Measurements from ENCODE around the gene PIP4K2C.

The PIP4K2C gene

GRCh38 chr12:57576613-57577160 lies 14.3 kb upstream of the PIP4K2C start:
- Histone ChIP-seq H3K4me3 (ENCODE audit: insufficient read depth, low read depth, low read length) (no peak overlapping the region), H3K27ac (ENCODE audit: insufficient read depth, low read depth, low read length, poor library complexity, severe bottlenecking) (no peak overlapping the region), H3K27me3 (ENCODE audit: control insufficient read depth, insufficient read depth, low read length, poor library complexity, severe bottlenecking) (no peaks in the 10 kb centered on the region), H3K4me1 (ENCODE audit: control insufficient read depth, insufficient read depth, low read length) (no peaks in the 10 kb centered on the region), H3K36me3 (ENCODE audit: control insufficient read depth, insufficient read depth, low read length) (peaks cover 37% of the 10 kb centered on the region), H3K9me3 (ENCODE audit: control insufficient read depth, low read length) (no peaks in the 10 kb centered on the region)
- 91 to 96% methylated on average over 9 of the region's 9 CpGs for WGBS, 2 experiments

- H3K27me3 ChIP-seq (ENCODE audit: control insufficient read depth, insufficient read depth, low read length, poor library complexity, severe bottlenecking) = no peaks in the 10 kb centered on the region
- no peak overlapping the region for H3K4me3 ChIP-seq (ENCODE audit: insufficient read depth, low read depth, low read length)
- peaks cover 27% of the 10 kb centered on the region for H3K36me3 ChIP-seq (ENCODE audit: control insufficient read depth, insufficient read depth, low read length)
- H3K9me3 ChIP-seq (ENCODE audit: control insufficient read depth, low read length) = no peaks in the 10 kb centered on the region
- no peak overlapping the region for H3K27ac ChIP-seq (ENCODE audit: insufficient read depth, low read depth, low read length, poor library complexity, severe bottlenecking)
- no peaks in the 10 kb centered on the region for H3K4me1 ChIP-seq (ENCODE audit: control insufficient read depth, insufficient read depth, low read length)
- WGBS, 2 experiments = 95% methylated on average over 12 of the region's 12 CpGs
These were observed 12.8 kb upstream of the PIP4K2C start for GRCh38 chr12:57577981-57578758.

GRCh38 chr12:57579011-57579410 lies 12.0 kb upstream of the PIP4K2C start:
- H3K27ac ChIP-seq (ENCODE audit: insufficient read depth, low read depth, low read length, poor library complexity, severe bottlenecking) = no peak overlapping the region

GRCh38 chr12:57579677-57580465 lies 11.1 kb upstream of the PIP4K2C start:
- 89 to 94% methylated on average over 8 of the region's 8 CpGs for WGBS, 2 experiments
- Histone ChIP-seq H3K36me3 (ENCODE audit: control insufficient read depth, insufficient read depth, low read length) (peaks cover 23% of the 10 kb centered on the region), H3K9me3 (ENCODE audit: control insufficient read depth, low read length) (no peaks in the 10 kb centered on the region), H3K4me3 (ENCODE audit: insufficient read depth, low read depth, low read length) (no peak overlapping the region), H3K27ac (ENCODE audit: insufficient read depth, low read depth, low read length, poor library complexity, severe bottlenecking) (no peak overlapping the region), H3K27me3 (ENCODE audit: control insufficient read depth, insufficient read depth, low read length, poor library complexity, severe bottlenecking) (no peaks in the 10 kb centered on the region), H3K4me1 (ENCODE audit: control insufficient read depth, insufficient read depth, low read length) (no peaks in the 10 kb centered on the region)

More at GRCh38 chr12:57579011-57579410, 12.0 kb upstream of the PIP4K2C start:
- no peak overlapping the region for H3K4me3 ChIP-seq (ENCODE audit: insufficient read depth, low read depth, low read length)
- no peaks in the 10 kb centered on the region for H3K4me1 ChIP-seq (ENCODE audit: control insufficient read depth, insufficient read depth, low read length)
- H3K9me3 ChIP-seq (ENCODE audit: control insufficient read depth, low read length) = no peaks in the 10 kb centered on the region
- WGBS, 2 experiments = 91 to 92% methylated on average over 2 of the region's 2 CpGs
- no peaks in the 10 kb centered on the region for H3K27me3 ChIP-seq (ENCODE audit: control insufficient read depth, insufficient read depth, low read length, poor library complexity, severe bottlenecking)
- H3K36me3 ChIP-seq (ENCODE audit: control insufficient read depth, insufficient read depth, low read length) = peaks cover 27% of the 10 kb centered on the region

- Histone ChIP-seq H3K27ac (ENCODE audit: insufficient read depth, low read depth, low read length, poor library complexity, severe bottlenecking) (no peak overlapping the region), H3K9me3 (ENCODE audit: control insufficient read depth, low read length) (no peaks in the 10 kb centered on the region), H3K4me1 (ENCODE audit: control insufficient read depth, insufficient read depth, low read length) (no peaks in the 10 kb centered on the region), H3K4me3 (ENCODE audit: insufficient read depth, low read depth, low read length) (no peak overlapping the region), H3K36me3 (ENCODE audit: control insufficient read depth, insufficient read depth, low read length) (peaks cover 21% of the 10 kb centered on the region), H3K27me3 (ENCODE audit: control insufficient read depth, insufficient read depth, low read length, poor library complexity, severe bottlenecking) (no peaks in the 10 kb centered on the region)
- WGBS, 2 experiments = 91 to 93% methylated on average over 4 of the region's 4 CpGs
These were observed 10.6 kb upstream of the PIP4K2C start for GRCh38 chr12:57580466-57580795.

GRCh38 chr12:57581802-57582201 lies 9.2 kb upstream of the PIP4K2C start:
- Histone ChIP-seq H3K4me1 (ENCODE audit: control insufficient read depth, insufficient read depth, low read length) (no peaks in the 10 kb centered on the region), H3K27me3 (ENCODE audit: control insufficient read depth, insufficient read depth, low read length, poor library complexity, severe bottlenecking) (no peaks in the 10 kb centered on the region), H3K27ac (ENCODE audit: insufficient read depth, low read depth, low read length, poor library complexity, severe bottlenecking) (no peak overlapping the region), H3K9me3 (ENCODE audit: control insufficient read depth, low read length) (no peaks in the 10 kb centered on the region), H3K4me3 (ENCODE audit: insufficient read depth, low read depth, low read length) (no peak overlapping the region), H3K36me3 (ENCODE audit: control insufficient read depth, insufficient read depth, low read length) (peaks cover 8% of the 10 kb centered on the region)
- WGBS, 2 experiments = 93 to 97% methylated on average over 1 of the region's 1 CpG

GRCh38 chr12:57582440-57582839 lies 8.6 kb upstream of the PIP4K2C start:
- no peaks in the 10 kb centered on the region for H3K9me3 ChIP-seq (ENCODE audit: control insufficient read depth, low read length)
- no peaks in the 10 kb centered on the region for H3K4me1 ChIP-seq (ENCODE audit: control insufficient read depth, insufficient read depth, low read length)
- no peaks in the 10 kb centered on the region for H3K27me3 ChIP-seq (ENCODE audit: control insufficient read depth, insufficient read depth, low read length, poor library complexity, severe bottlenecking)
- WGBS, 2 experiments = 91 to 100% methylated on average over 1 of the region's 1 CpG
- H3K4me3 ChIP-seq (ENCODE audit: insufficient read depth, low read depth, low read length) = no peak overlapping the region
- no peak overlapping the region for H3K27ac ChIP-seq (ENCODE audit: insufficient read depth, low read depth, low read length, poor library complexity, severe bottlenecking)
- H3K36me3 ChIP-seq (ENCODE audit: control insufficient read depth, insufficient read depth, low read length) = peaks cover 8% of the 10 kb centered on the region

GRCh38 chr12:57583008-57583831 lies 7.8 kb upstream of the PIP4K2C start:
- WGBS, 2 experiments = 66 to 69% methylated on average over 13 of the region's 13 CpGs
- H3K36me3 ChIP-seq (ENCODE audit: control insufficient read depth, insufficient read depth, low read length) = peaks cover 4% of the 10 kb centered on the region
- H3K27me3 ChIP-seq (ENCODE audit: control insufficient read depth, insufficient read depth, low read length, poor library complexity, severe bottlenecking) = peaks cover 4% of the 10 kb centered on the region
- H3K27ac ChIP-seq (ENCODE audit: insufficient read depth, low read depth, low read length, poor library complexity, severe bottlenecking) = no peak overlapping the region
- H3K4me3 ChIP-seq (ENCODE audit: insufficient read depth, low read depth, low read length) = no peak overlapping the region
- H3K4me1 ChIP-seq (ENCODE audit: control insufficient read depth, insufficient read depth, low read length) = no peaks in the 10 kb centered on the region
- H3K9me3 ChIP-seq (ENCODE audit: control insufficient read depth, low read length) = no peaks in the 10 kb centered on the region

- H3K9me3 ChIP-seq (ENCODE audit: control insufficient read depth, low read length) = no peaks in the 10 kb centered on the region
- peaks cover 4% of the 10 kb centered on the region for H3K36me3 ChIP-seq (ENCODE audit: control insufficient read depth, insufficient read depth, low read length)
- no peaks in the 10 kb centered on the region for H3K4me1 ChIP-seq (ENCODE audit: control insufficient read depth, insufficient read depth, low read length)
- H3K27ac ChIP-seq (ENCODE audit: insufficient read depth, low read depth, low read length, poor library complexity, severe bottlenecking) = no peak overlapping the region
- peaks cover 6% of the 10 kb centered on the region for H3K27me3 ChIP-seq (ENCODE audit: control insufficient read depth, insufficient read depth, low read length, poor library complexity, severe bottlenecking)
- H3K4me3 ChIP-seq (ENCODE audit: insufficient read depth, low read depth, low read length) = no peak overlapping the region
- WGBS, 2 experiments = 88 to 96% methylated on average over 2 of the region's 2 CpGs
These were observed 6.9 kb upstream of the PIP4K2C start for GRCh38 chr12:57584050-57584449.

GRCh38 chr12:57584690-57585089 lies 6.3 kb upstream of the PIP4K2C start:
- Histone ChIP-seq H3K27me3 (ENCODE audit: control insufficient read depth, insufficient read depth, low read length, poor library complexity, severe bottlenecking) (peaks cover 6% of the 10 kb centered on the region), H3K27ac (ENCODE audit: insufficient read depth, low read depth, low read length, poor library complexity, severe bottlenecking) (no peak overlapping the region), H3K36me3 (ENCODE audit: control insufficient read depth, insufficient read depth, low read length) (peaks cover 4% of the 10 kb centered on the region), H3K9me3 (ENCODE audit: control insufficient read depth, low read length) (no peaks in the 10 kb centered on the region), H3K4me3 (ENCODE audit: insufficient read depth, low read depth, low read length) (no peak overlapping the region), H3K4me1 (ENCODE audit: control insufficient read depth, insufficient read depth, low read length) (no peaks in the 10 kb centered on the region)
